ENCODE data around the gene RBMS1.

- TF ChIP-seq FOXP2 (optimal IDR thresholded peaks at IDR 0.05; ENCODE audit: borderline replicate concordance, extremely low read depth, extremely low read length, insufficient read depth): no peak
- TF ChIP-seq TAF1 (IDR thresholded peaks at IDR 0.05; ENCODE audit: borderline replicate concordance, insufficient read depth, low read length): no peak
- no peak for TF ChIP-seq POLR2AphosphoS5 (IDR thresholded peaks at IDR 0.05; ENCODE audit: low read depth, low read length)
- TF ChIP-seq REST (IDR thresholded peaks at IDR 0.05; ENCODE audit: insufficient read depth in 1 of 2, low read depth in 2 of 2, low read length in 2 of 2): no peak
Observed at GRCh38 chr2:160228141-160228917, 265.3 kb downstream of the RBMS1 start.
